ENCODE measurements around the gene FTSJ1. TPM values are rescaled to one million over a fixed set of nuclear protein-coding genes. Genes with fewer than 3 reads are reported as not detected.

Gene FTSJ1
- total RNA-seq, 4 donors from 2014 or later, result 46.1 to 81.3 (median 51.0) TPM

- no peaks in the 10 kb centered on the region for H3K36me3 ChIP-seq
- H3K4me3 ChIP-seq, result no peak overlapping the region
- H3K27ac ChIP-seq, result no peak overlapping the region
- no peaks in the 10 kb centered on the region for H3K27me3 ChIP-seq
- no peak for DNase-seq (ENCODE audit: low spot score in 2 of 2)
- whole genome bisulfite sequencing, 2 donors, result 74 to 75% methylated on average over 6 of the region's 6 CpGs
- no peak for TF ChIP-seq CTCF (IDR thresholded peaks at IDR 0.05)
- TF ChIP-seq EP300 (IDR thresholded peaks at IDR 0.05), result no peak
- TF ChIP-seq POLR2A (IDR thresholded peaks at IDR 0.05), result no peak
- H3K4me1 ChIP-seq, result no peaks in the 10 kb centered on the region
- peaks cover 0 to 5% (median 0%) of the 10 kb centered on the region in 4 donors for H3K9me3 ChIP-seq
These were observed 19.2 kb upstream of the FTSJ1 start for GRCh38 chrX:48456628-48457331.

- DNase-seq (ENCODE audit: low spot score in 2 of 2), result no peak
- 82% methylated on average over 6 of the region's 6 CpGs; no CpG with 5 or more reads in 1 of the 2 donors for WGBS, 2 donors
These were observed 17.3 kb upstream of the FTSJ1 start for GRCh38 chrX:48458711-48459110.

GRCh38 chrX:48459483-48459882, 16.5 kb upstream of the FTSJ1 start:
- Histone ChIP-seq H3K36me3 (no peaks in the 10 kb centered on the region), H3K4me1 (no peaks in the 10 kb centered on the region), H3K9me3 (peaks cover 0 to 3% (median 0%) of the 10 kb centered on the region in 4 donors), H3K4me3 (no peak overlapping the region), H3K27me3 (peaks cover 0 to 7% of the 10 kb centered on the region in 2 donors), H3K27ac (no peak overlapping the region)
- WGBS, 2 donors, result 85 to 93% methylated on average over 6 of the region's 6 CpGs
- no peak for TF ChIP-seq CTCF (IDR thresholded peaks at IDR 0.05)
- TF ChIP-seq POLR2A (IDR thresholded peaks at IDR 0.05), result no peak
- TF ChIP-seq EP300 (IDR thresholded peaks at IDR 0.05), result no peak
- no peak for DNase-seq (ENCODE audit: low spot score in 2 of 2)

More at GRCh38 chrX:48458711-48459110, 17.3 kb upstream of the FTSJ1 start:
- no peaks in the 10 kb centered on the region for H3K36me3 ChIP-seq
- no peak for TF ChIP-seq EP300 (IDR thresholded peaks at IDR 0.05)
- no peak for TF ChIP-seq CTCF (IDR thresholded peaks at IDR 0.05)
- no peak for TF ChIP-seq POLR2A (IDR thresholded peaks at IDR 0.05)
- peaks cover 0 to 7% of the 10 kb centered on the region in 2 donors for H3K27me3 ChIP-seq
- no peaks in the 10 kb centered on the region for H3K4me1 ChIP-seq
- peaks cover 0 to 5% (median 0%) of the 10 kb centered on the region in 4 donors for H3K9me3 ChIP-seq
- H3K27ac ChIP-seq, result no peak overlapping the region
- H3K4me3 ChIP-seq, result no peak overlapping the region

- 88 to 89% methylated on average over 3 of the region's 3 CpGs for WGBS, 2 donors
- H3K27ac ChIP-seq, result no peak overlapping the region
These were observed 16.0 kb upstream of the FTSJ1 start for GRCh38 chrX:48460031-48460430.

More at GRCh38 chrX:48460031-48460430, 16.0 kb upstream of the FTSJ1 start:
- H3K4me1 ChIP-seq, result no peaks in the 10 kb centered on the region
- TF ChIP-seq POLR2A (IDR thresholded peaks at IDR 0.05) (no peak), EP300 (IDR thresholded peaks at IDR 0.05) (no peak), CTCF (IDR thresholded peaks at IDR 0.05) (no peak)
- DNase-seq (ENCODE audit: low spot score in 2 of 2), result no peak
- no peaks in the 10 kb centered on the region for H3K36me3 ChIP-seq
- no peaks in the 10 kb centered on the region for H3K9me3 ChIP-seq
- peaks cover 0 to 7% of the 10 kb centered on the region in 2 donors for H3K27me3 ChIP-seq
- H3K4me3 ChIP-seq, result no peak overlapping the region
